ENCODE results near the gene APH1A.
"Not testable (repeated sequence)": the region's sequence is repeated elsewhere in the genome, so short reads cannot be mapped to it uniquely, and the experiment has no call there.

Gene APH1A

DNA sequence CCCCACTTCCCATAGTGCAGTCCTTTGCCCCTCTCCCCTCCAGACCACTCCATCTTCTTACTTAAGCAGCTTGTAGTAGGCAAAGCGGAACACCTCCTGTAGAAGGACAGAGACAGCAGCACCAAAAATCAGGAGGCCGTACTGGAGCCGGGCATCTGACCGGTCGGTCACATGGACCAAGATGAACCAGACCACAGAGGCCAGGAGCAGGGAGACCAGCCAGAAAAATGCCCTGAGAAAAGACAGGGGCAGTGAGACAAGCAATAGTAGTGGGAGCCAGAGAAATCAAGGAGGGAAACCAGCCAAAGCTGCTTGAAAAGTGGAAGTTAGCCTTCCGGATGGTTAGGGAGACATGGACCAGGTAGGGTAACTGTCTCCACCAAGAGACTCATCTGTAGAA is 920 bp downstream of the APH1A start:
- no peak for DNase-seq

- DNase-seq: no peak
These were observed 5.3 kb downstream of the APH1A start for GRCh38 chr1:150263549-150263948.

- no peak for DNase-seq
These were observed 6.2 kb downstream of the APH1A start for GRCh38 chr1:150262388-150263320.

- DNase-seq: no peak
These were observed 7.4 kb downstream of the APH1A start for GRCh38 chr1:150261367-150261766.

DNA sequence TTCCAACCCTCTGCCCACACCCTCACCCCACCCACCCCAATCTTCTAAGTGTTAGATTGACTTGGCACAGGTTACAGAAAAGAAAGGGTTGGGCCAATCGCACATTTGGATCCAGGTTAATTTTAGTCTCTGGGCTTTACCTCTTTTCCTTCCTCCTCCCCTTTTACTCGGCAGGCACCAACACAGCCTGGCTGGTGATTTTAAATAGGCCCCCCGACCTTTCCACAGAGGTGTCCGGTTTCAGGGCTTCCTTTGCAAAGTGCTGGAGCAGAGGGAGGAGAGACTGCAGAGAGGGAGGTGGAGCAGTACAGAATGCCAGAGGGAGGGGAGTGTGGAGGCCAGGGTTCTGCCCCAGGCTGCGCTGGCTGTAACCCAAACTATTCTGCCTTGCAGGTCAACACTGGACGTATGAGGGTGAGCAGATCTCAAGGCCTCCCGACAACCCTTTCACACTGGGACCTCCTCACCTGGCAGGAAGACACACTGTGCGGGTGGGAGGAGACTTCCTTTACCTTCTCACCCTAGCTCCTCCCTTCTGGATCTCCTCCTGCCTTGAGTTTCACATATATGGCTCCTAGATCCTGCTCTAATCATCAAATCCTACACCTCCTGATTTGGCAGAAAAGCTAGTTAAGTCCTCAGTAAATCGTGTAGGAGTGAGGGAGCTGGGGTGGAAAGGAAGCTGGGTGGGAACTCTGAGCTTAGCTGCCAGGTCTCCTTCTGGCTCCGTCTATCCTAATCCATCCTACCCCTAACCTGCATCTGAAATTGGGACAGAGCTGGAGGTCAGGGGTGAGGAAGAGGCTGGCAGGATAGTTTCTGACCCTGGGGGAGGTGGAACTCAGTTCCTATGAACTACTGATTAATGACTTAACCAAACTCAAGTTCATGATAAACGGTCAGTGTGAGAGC is 8.8 kb downstream of the APH1A start:
- DNase-seq: no peak

DNA sequence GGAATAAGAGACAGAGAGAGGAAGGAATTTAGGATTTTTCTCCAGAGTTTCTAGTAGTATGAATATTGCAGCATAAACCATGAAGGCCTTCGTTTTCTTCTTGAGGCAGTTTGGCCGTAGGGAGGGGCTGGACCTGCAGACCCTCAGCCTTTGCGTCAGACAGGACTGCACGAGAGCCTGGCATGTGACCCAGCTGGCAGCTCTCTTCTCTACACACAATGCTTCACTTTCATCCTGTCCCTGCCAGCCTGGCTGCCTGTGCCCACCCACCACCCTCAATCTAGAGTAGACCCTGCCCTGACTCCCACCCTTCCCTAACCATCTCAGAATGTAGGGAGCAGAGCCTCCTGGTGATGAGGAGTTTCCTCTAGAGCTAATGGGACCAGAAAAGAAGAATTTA is 9.6 kb downstream of the APH1A start:
- DNase-seq: no peak

DNA sequence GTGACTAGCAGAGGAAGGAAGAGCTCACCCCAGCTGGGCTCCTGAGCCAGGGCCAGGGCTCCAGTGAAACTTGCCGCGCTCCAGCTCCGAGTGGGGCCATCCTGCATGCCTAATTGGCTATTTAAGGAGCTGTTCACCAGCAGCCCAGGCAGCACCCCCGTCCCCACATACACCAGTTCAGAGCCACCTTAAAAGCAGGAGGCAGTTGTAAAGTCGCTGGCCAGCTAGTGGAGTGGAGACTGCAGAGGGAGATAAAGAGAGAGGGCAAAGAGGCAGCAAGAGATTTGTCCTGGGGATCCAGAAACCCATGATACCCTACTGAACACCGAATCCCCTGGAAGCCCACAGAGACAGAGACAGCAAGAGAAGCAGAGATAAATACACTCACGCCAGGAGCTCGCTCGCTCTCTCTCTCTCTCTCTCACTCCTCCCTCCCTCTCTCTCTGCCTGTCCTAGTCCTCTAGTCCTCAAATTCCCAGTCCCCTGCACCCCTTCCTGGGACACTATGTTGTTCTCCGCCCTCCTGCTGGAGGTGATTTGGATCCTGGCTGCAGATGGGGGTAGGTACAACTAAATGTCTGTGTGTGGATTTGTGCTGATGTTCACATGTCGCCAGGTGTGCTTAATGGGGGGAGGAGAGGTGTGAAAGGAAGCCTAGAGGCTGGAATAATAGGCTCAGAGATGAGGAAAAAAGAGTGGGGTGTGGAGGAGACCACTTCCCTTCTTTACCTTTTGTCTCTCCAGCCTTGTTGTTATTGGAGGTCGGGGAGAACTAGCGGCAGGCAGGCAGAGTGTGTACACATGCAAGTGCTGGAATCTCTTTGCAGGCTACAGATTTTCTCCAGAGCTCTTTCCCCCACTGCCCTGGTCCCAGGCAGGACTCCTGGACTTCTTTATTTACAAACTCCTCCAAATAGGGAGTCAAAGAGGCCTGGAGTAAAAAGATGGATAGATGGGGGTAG is 10.9 kb downstream of the APH1A start, which contains the start of gene CA14:
CA14 (plus strand) TSS at position 151 of the 962 bp plus-strand sequence; CDS start at position 506, 355 bp downstream.
- no peak for DNase-seq

DNA sequence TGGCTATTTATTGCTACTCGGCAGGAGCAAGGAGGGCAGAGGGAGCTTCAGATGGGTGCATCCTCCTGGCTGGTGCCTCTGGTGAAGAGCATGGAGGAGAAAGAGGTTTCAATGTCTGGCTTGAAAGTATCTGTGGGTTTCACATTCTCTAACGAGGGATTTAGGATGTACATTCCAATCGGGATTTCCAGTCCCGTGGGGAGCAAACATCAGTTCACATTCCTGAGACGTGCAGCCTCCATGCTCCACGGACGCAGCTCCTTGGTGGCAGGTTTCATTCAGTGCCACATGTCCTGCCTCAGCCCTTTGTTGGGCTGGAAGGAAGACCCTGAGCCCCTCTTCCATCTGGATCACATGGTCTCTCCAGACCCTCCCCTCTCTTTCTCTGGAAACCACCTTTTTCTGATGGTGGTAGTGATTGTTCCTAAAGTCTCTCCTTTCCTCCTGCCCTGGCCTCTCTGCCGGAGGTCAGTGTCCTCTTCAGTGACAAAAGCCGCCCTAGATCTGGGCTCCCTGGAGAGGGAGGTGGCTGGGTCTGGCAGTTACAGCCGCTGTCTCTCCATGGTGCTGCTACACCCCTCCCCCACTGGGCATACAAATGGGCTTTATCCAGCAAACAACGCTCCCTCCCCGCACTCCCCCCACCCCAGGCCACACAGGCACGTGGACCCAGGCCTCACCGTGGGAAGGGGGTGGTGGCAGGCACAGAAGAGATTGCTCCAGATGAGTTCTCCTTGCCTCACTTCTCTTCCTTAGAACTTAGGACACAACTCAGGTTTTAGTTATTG is 12.1 kb downstream of the APH1A start:
- no peak for DNase-seq

GRCh38 chr1:150256198-150256553 is 12.6 kb downstream of the APH1A start:
- DNase-seq: no peak

GRCh38 chr1:150249936-150250335 is 18.9 kb downstream of the APH1A start:
- no peak for DNase-seq

GRCh38 chr1:150243003-150243402 is 25.8 kb downstream of the APH1A start:
- no peak for DNase-seq

GRCh38 chr1:150237746-150238145 is 31.1 kb downstream of the APH1A start:
- DNase-seq: no peak

- DNase-seq: not testable (repeated sequence)
These were observed 31.6 kb downstream of the APH1A start for GRCh38 chr1:150237176-150237575.

- DNase-seq: no peak
These were observed 32.2 kb downstream of the APH1A start for GRCh38 chr1:150236614-150237100.

DNA sequence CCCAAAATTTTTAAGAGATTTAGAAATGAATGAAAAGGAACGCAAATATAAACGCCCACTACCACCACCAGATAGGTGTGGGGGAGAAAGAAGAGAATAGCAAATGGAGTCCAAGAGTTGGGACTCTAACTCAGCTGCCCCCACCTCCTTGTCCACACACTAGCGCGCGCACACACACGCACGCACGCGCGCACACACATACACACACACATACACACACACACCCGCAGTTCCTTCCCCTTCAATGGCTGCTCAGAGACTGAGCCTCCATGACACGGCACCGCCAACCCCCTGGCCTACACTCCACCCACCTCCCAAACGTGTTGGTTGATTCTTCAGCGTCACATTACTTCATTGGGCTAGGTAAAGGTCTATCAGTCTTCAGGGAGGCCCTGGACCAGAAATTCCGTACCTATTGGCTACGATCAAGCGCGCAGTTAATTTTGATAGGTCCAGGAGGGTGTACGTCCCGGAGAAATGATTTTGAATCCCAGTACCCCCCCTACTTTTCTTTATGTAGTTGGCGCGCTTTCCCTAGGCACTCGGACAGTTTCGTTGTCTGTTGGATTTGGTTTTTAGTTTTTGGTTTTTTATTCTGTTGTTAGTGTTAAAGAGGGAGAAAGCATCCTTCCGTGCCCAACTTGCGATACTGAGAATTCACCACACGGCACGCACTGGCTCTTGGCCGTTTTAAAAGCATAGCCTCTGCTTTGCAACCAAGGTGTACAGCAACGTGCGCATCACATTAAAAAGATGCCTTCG is 32.8 kb downstream of the APH1A start, which contains the start of gene ANP32E:
ANP32E (minus strand) TSS at position 261 of the 762 bp plus-strand sequence. CDS start 326 bp downstream, outside the sequence.
- DNase-seq: peak; percentile 99

GRCh38 chr1:150235294-150235851 is 33.4 kb downstream of the APH1A start:
- DNase-seq: peak; percentile 41

- peak; percentile 97 for DNase-seq
These were observed 34.1 kb downstream of the APH1A start for GRCh38 chr1:150234566-150235293.

DNA sequence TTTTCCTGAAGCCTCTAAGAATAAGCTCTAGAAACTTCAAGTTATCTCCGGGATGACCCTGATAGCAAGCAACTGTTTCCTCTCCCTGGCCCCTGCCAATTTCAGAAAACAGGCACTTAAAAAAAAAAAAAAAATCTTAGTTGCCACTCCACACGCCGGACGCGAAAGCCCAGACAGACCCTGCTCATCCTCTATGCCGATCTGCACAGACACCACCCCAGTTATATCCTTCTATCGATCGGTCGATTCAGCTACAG is 34.6 kb downstream of the APH1A start:
- DNase-seq: no peak
